Cerebellar nuclear complex (tissue), 1 donor: ENCODE results near the gene ACTR1A.
"Not testable (repeated sequence)": the region's sequence is repeated elsewhere in the genome, so short reads cannot be mapped to it uniquely, and the experiment has no call there.

Experiments
- DNase-seq, 2 experiments: peaks; one replicate each; lab custom pipeline; 2025; lab: John Stamatoyannopoulos, UW

ACTR1A gene

DNA sequence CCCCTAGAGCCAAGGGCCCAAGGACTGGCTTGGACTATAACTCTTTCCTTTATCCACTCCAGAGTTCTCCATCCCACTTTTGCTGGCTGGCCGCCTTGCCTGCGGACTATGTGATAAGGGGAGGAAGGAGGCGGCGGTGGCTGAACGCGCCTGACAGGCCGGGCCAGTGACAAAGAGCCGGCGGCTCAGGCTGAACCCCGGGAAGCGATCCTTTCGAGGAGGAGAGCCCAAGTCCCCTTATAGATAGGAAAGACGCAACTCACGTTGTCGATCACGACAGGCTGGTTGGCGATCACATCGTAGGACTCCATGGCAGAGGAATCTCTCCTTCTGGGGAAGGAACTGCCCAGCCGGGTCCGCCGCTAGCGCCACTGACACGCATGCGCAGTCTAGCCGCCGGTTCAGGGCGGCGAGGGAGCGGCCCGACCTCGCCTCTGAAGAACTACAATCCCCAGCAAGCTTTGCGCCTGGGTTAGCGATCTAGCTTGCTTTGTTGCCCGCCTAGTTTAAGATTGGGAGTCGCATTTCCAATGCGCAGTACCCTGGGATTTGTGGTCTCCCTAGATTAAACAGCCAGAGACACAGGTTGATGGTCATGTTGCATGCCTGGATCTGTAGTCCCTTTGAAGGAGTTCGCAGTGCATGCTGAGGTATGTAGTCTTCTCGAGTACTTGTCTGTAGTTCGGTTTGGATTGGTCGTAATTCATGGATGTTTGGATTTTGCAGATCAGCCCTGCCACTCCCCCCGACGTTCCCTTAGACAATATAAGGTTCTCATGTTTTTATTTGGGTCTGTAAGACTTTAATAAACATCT, at the start of gene ACTR1A:
Gene ACTR1A (minus strand): TSS at position 376 of the 815 bp plus-strand sequence. CDS start 65 bp downstream, at position 311.
- peak; percentile 100 for DNase-seq

DNA sequence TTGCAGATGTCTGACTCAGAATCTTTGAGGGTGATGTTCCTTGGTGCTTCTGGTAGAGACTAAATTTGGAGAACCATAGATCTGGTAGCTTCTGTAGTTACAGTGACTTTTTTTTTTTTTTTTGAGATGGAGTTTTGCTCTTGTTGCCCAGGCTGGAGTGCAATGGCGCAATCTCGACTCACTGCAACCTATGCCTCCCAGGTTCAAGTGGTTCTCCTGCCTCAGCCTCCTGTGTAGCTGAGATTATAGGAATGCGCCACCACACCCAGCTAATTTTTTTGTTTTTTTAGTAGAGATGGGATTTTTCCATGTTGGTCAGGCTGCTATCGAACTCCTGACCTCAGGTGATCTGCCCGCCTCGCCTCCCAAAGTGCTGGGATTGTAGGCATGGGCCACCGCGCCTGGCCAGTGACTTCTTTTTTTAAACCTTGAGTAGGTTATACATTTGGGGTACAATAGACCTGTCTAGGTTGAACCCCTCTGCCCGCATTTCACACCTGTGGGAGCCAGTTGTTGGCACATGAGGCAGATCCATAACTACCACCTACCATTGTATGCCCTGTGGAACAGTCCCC, 48.2 kb upstream of the ACTR1A start:
- no peak for DNase-seq

DNA sequence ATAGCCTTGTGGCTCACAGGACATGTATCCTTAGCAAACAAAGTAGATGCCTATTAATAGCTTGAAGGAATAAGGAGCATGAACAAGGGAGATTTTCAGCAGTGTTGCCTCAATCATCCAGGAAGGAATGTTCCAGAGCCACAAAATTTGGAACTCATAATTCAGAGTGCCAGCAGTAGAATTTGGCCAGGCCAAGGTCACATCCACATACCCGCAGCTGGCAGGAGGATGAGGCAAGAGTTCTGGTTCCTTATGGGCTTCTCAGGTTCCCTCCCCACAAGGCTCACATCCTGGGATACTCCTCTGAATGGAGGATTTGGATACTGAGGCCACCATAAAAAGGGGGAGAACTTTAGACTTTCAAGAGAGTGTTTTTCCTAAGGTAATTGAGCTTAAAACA, 47.0 kb upstream of the ACTR1A start:
- no peak for DNase-seq

DNA sequence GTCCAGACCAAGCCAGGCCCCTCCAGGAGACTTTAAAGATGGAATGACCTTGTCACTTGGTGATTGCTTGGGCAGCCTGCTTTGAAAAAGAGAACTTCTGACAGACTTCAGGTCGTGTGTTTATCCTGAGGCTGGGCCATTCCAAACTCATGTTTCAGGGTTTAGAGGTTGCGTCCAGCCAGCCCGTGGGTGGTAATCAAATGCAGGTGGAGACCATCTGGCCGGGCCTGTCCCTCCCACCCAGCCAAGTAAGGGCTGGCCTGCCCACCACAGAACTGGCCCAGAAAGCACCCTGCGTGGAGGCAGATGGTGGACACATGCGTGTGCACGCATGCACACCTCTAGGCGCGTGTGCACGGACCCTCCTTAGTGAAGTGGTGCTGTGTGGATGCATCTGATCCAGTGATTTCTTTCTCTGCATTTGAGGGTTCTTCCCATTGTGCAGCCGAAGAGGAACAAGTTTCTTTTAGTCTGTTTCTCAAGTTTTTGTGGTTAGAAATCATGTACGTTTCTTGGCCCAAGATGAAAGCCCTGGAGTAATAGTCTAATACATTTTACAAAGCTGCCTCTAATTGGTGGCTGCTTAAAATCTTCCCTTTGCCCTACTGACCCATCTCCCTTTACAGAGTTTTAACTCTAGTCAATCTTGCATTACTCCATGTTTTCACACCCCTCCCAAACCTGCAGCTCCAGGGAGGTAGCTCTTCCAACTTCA, 44.3 kb upstream of the ACTR1A start:
- DNase-seq: peak in 1 of 2 experiments; percentile 74

DNA sequence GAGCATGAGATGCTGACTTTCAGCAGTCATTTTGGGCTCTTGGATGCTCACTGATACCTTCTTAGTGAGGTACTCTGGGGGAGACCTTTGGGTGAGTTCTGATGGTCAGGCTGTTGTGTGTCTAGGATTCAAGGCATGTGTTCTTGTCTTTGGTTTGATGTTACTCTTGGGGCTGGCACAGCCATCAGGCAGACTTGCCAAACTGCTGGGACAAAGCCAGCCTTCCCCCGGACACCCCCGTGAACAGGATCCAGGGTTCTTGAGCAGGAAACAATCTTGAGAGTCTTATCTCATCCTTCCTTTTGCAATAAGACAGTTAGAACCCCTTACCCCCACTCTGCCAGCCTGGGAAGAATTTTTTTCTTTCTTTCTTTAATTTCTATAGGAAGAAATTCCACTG, 43.5 kb upstream of the ACTR1A start:
- no peak for DNase-seq

DNA sequence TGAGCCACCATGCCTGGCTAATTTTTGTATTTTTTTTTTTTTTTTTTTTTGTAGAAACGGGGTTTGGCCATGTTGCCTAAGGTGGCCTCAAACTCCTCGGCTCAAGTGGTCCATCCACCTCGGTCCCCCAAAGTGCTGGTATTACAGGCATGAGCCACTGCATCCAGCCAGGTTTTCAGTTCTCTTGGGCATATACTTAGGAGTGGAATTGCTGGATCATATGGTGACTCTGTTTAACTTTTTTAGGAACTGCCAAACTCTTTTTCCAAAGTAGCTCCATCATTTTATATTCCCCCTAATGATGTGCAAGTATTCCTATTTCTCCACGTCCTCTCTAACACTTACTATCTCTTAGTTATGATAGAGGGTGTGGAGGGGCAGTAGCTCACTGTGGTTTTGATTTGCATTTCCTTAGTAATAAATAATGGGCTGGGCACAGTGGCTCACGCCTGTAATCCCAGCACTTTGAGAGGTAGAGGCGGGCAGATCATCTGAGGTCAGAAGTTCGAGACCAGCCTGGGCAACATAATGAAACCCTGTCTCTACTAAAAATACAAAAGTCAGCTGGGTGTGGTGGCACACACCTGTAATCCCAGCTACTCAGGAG, 42.9 kb upstream of the ACTR1A start:
- DNase-seq: no peak

DNA sequence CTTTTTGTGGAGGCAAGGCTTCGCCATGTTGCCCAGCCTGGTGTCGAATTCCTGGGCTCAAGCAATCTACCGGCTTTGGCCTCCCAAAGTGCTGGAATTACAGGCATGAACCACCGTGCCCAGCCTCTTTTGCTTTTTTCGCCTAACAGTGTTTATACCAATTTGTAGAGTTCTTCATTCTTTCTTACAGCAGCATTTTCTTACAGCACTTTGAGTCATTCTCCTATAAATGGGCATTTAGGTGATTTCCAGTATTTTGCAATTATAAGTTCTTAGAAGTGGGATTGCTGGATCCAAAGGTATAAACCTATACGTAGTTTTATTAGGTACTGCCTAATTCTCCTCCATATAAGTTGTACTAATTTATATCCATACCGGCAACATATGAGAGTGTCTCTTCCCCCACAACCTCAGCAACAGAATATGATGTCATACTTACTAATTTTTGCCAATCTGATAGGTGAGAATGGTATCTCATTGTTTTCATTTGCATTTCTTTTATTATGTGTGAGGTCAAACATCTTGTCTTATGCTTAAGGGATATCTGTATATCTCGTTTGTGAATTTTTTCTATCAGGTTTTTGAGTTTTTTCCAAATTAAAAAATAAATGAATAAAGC, 40.4 kb upstream of the ACTR1A start:
- DNase-seq: no peak

DNA sequence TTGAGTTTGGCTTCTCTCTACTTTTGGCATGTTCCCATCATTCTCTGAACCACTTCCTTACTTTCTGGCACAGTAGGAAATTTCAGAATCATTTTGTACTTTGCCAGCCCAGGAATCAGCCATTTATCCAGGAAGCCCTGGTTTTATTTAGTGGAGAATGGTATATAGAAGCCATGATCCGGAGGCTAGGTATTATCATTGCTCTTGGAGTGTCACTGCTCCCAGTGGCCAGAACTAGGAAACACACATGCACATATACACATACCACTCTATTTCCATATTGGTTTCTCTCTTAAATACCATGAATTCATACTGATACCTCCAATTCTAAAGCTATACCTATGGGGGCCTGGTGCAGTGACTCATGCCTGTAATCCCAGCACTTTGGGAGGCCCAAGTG, 37.5 kb upstream of the ACTR1A start:
- no peak for DNase-seq

DNA sequence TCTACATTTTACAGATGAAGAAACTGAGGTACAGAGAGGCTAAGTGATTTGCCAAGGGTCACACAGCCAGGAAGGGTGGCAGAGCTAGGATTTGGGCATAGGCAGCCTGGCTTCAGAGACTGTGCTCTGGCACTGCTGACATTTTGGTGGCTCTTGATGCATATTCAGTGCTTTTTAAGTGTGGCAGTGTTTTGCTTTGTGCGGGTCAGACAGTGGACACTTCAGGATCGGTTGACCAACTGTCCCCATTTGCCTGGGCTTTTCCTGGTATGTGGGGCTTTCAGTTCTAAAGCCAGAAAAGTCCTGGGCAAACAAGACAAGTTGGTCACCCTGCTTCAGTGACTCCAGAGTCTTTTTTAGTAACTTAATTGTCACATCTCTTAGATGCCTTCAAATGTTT, 36.3 kb upstream of the ACTR1A start:
- DNase-seq: no peak

DNA sequence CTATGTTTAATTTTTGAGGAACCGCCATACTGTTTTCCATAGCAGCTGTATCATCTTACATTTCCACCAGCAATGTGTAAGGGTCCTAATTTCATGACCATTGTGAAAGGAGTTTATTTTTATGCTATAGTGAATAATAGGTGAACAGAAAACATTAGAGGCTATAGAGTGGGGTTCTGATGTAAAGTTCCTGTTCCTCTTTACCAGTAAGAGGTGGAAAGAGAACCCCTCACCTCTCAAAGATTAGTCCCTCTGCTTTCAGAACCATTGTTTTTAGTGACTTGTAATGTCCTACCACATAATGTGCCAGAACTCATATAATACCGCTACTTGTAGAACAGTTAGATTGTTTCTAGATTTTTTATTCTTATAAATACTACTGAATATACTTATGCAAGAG, 35.4 kb upstream of the ACTR1A start:
- DNase-seq: no peak

DNA sequence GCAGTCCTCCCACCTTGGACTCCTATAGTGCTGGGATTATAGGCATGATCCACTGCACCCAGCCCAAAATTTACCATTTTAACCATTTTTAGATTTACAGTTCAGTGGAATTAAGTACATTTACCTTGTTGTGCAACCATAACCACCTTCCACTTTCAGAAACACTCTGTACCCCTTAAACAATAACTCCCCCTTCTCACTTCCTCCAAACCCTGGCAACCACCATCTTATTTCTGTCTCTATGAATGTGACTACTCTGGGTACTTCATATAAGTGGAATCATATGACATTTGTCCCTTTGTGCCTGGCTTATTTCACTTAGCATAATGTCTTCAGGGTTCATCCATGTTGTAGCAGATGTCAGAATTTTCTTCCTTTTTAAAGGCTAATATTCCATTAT, 34.9 kb upstream of the ACTR1A start:
- DNase-seq: no peak

DNA sequence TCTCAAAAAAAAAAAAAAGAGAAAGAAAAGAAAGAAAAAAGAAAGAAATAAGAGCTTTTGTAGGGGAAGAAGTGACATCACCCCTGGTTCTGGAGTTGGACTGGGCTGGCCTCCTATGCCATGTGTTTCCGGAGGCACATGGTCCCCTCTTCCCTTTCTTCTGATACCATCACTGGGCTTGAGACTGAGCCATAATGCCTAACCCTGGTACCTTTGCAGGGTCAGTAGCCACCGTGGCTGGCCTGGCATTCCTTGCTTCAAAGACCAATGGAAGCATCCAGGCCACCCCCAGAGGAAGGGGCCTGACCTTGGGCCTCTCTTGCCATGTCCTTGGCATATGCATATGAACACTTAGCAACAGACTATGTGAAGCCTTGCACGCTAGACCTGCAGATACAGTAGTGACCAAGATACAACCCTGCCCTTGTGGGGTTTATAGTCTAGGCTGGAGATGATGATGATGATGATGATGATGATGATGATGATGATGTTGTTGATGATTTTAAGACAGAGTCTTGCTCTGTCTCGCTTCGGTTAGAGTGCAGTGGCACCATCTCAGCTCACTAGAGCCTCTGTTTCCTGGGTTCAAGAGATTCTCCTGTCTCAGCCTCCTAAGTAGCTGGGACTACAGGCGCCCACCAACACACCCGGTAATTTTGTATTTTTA, 33.1 kb upstream of the ACTR1A start:
- DNase-seq: no peak

DNA sequence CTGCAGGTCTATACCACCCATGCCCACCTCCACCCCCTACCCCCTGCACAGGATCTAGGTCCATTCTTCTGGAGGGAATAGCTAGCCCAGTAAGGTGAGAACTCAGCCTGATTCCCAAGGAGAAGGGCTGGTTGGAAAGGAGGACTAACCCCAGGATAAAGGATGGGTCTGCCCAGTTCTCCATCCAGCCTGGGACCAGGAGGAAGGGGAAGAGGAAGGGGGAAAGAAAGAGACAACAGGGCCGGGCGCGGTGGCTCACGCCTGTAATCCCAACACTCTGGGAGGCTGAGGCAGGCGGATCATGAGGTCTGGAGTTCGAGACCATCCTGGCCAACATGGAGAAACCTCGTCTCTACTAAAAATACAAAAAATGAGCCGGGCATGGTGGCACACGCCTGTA, 32.5 kb upstream of the ACTR1A start:
- DNase-seq: not testable (repeated sequence)

DNA sequence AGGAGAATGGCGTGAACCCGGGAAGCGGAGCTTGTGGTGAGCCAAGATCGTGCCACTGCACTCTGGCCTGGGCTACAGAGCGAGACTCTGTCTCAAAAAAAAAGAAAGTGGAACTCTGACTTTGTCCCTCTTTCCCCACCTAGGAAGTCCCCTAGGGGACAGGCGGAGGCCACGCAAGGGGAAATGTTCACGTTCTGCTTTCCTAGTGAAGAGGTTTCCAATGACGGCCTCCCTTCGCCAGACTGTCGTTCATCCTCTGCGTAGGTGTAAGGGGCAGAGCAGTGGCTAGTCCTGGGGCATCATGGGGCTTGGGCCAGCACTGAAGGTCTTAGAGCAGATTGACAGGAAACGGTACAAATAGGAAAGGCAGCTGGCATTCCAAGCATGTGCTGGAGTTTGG, 31.8 kb upstream of the ACTR1A start:
- DNase-seq: no peak

DNA sequence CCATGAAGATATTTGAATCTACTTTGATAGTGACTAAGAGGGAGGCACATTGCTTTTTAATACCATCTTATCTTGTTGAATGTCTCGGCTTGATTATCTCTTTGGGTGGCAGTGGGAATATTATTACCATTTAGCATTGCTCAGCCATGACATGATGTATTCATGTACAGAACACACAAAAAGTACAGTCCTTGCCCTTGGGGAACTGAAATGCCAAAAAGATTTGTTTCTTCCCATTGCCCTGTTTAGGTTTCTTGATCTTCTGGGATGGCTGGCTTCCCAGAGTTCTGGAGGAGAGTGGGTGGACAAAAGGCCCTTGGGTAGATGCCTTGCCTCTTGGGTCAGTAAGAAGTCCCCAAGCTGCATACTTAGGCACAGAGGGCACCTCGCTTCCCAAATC, 25.0 kb upstream of the ACTR1A start:
- no peak for DNase-seq

DNA sequence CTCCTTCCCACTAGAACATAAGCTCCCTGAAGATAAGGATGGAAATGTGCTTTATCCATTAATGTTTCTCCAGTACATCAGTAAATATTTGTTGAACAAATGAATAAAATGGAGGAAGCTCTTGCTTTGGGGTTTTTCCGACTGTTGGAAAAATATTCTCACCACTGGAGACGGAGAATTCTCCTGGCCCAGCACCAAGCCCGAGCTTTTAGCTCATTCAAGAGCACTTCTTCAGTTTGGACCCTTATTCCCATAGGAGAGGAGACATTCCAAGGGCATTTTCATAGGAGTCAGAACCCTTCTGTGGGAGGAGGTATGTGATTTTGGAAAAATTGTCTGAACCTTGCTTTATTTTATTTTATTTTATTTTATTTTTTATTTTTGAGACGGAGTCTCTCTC, 22.2 kb upstream of the ACTR1A start:
- no peak for DNase-seq

DNA sequence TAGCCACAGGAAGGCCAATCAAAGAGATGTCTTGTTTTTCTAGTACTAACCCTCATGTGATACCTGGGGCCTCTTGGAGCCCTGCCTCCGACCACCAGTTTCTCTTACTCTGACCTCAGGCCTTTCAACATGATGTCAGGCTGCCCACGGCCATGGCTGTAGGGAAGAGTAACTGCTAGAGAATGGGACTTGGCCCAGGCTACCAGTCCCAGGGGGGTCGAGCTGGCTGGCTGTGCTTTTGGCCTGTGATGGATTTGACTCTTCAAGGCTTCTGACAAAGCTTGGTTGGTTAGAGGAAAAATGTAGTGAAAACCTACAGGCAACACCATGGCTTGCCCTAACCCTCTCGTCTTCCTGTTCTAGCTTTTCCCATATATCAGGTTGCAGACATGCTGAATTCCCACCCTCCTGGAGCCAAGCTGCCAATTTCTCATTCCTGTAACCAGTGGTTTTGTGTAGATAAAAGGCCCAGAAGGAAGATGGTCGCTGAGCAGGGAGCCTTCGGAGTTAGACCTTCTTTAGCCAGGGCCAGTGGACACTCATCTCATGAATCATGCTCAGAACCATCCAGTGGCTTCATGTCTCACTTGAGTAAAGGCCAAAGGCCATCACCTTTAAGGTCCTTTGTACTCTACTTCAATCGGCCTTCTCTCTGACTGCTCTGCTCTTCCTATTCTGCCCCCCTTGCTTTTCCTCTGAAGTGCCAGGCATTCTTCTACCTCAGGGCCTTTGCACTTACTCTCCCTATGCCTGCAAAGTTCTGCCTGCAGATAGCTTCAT, 20.9 kb upstream of the ACTR1A start:
- no peak for DNase-seq

DNA sequence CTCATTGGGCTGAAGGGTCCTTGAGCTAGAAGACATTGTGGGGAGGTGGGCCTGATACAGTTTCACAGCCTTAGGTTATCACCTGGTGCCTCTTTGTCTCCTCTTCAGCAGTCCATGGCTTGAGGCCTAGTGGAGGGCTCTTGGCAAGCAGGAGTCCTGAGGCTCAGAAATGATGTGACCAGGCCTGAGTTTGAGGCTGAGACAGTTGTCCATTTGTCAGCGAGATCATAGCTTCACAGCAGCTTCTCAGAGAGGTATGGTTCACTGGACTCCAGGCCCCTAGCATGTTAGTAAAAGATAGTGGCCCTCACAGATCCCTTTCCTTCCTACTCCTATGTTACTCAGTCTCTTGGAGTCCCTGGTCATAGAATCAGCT, 20.4 kb upstream of the ACTR1A start:
- no peak for DNase-seq

DNA sequence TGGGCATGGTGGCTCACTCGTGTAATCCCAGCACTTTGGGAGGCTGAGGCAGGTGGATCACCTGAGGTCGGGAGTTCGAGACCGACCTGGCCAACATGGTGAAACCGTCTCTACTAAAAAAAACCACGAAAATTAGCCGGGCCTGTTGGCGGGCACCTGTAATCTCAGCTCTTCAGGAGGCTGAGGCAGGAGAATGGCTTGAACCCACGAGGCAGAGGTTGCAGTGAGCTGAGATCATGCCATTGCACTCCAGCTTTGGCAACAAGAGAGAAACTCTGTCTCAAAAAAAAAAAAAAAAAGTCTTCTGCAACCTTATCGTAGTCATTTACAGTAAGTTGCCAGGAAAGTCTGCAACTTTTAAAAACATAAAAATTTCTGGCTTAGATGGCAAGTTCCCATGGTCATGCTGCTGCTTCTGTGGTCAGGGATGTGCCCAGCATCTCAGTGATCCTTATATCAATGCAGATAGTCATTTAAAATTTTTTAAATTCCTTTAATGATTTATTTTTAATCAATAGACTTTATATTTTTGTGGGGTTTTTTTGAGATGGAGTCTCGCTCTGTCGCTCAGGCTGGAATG, 16.8 kb upstream of the ACTR1A start:
- DNase-seq: no peak

DNA sequence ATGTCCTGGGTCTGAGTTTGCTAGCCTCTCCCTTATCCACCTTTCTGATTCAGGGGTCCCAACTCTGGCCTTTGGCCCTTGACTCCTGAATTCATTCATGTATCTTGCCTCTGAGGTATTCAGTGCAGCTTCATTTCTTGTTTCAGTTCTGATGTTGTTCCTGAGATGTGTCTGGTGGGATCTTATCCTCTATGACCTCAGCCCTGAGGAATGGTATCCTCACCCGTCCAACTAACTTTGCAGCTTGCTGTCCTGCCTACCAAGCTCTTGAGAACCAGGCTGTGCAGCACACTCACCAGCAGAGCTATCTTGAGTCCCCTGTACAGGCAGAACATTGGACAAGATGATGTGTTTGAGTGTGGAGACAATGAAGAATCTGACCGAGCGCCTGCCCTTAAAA, 15.0 kb upstream of the ACTR1A start:
- DNase-seq: no peak

DNA sequence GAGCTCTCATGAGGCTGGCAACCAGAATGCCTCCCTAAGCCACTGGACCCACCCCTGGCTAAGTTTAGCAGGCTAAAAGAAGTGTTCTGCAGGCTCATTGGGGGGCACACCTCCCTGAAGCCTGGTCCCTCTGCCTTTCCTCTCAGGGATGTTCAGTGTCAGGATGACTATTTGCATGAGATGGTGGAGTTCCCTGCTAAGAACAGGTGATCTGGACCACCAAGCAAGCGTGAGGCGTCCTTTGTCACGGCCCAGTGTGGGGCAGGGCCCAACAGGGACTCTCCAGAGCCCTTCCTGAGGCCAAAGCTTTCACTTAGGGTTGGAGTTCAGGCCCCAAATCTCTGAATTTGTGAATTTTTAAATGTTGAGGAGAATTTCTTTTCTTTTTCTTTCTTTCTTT, 13.2 kb upstream of the ACTR1A start:
- DNase-seq: no peak
